ENCODE measurements around the gene DMXL1.

DNA sequence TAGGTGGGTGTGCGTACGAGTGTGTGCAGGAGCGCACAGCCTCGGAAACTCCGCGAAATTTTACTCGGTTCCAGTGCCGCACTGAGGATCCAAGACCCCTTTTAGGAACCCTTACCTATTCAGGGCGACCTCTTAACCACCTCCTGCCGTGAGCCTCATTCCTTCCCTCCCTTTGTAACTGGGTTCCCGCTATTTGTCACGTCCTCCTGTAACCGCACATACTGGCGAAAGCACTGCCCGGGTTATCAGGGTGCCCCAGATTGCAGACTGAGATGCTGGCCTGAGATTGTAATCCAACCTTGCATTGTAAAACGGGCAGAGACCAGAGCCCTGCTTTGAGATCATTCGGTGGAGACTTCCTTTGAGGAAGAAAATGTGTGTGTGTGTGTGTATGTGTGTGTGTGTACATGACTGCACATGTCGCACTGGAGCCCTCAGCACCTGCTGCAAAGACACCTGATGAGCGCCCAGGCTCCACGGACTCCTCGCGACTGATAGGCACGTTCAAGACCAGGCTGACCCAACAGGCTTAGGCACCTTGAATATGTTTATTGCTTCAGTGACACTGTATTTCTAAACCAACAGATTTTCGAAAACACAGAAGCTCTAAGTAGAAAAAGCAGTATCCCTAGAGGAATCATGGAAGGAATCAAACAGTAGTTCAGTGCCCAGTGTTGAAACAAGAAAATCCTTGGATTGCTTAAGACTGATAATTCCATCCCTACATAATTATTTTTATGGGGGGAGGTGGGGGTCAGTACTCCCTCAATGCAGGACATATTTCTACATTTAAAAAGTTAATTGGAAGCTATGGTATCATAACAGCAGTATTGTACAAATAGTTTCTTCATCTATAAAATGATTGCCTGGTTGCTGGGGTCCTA, 198.4 kb downstream of the DMXL1 start:
- TF ChIP-seq, protein P1, sequence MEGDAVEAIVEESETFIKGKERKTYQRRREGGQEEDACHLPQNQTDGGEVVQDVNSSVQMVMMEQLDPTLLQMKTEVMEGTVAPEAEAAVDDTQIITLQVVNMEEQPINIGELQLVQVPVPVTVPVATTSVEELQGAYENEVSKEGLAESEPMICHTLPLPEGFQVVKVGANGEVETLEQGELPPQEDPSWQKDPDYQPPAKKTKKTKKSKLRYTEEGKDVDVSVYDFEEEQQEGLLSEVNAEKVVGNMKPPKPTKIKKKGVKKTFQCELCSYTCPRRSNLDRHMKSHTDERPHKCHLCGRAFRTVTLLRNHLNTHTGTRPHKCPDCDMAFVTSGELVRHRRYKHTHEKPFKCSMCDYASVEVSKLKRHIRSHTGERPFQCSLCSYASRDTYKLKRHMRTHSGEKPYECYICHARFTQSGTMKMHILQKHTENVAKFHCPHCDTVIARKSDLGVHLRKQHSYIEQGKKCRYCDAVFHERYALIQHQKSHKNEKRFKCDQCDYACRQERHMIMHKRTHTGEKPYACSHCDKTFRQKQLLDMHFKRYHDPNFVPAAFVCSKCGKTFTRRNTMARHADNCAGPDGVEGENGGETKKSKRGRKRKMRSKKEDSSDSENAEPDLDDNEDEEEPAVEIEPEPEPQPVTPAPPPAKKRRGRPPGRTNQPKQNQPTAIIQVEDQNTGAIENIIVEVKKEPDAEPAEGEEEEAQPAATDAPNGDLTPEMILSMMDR (IDR thresholded peaks at IDR 0.05; ENCODE audit: low read depth, low read length) = no peak
- peak; percentile 20 for TF ChIP-seq POLR2A (IDR thresholded peaks at IDR 0.05; ENCODE audit: extremely low read depth, insufficient read length)
- TF ChIP-seq, protein P2, sequence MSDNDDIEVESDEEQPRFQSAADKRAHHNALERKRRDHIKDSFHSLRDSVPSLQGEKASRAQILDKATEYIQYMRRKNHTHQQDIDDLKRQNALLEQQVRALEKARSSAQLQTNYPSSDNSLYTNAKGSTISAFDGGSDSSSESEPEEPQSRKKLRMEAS (IDR thresholded peaks at IDR 0.05; ENCODE audit: low read depth, low read length) = peak; percentile 51
- no peak for TF ChIP-seq MYC (IDR thresholded peaks at IDR 0.05; ENCODE audit: low read depth, low read length)

All from NB4 (cell line).